HL-60/S4 (cell line): ENCODE results near the gene GRID1.

Source experiments
- in situ Hi-C: fragments of 300-500 bp; cut with MboI; formaldehyde crosslinking; loops from 2 replicates; pipeline ENCODE4 v1.14.3; 2022; ENCODE audit warnings: low sequenced_read_pairs

GRID1 gene

GRCh38 chr10:85795460-85795859, 571.1 kb downstream of the GRID1 start:
- in situ Hi-C loops, result no loop called here

GRCh38 chr10:85794553-85794952, 572.0 kb downstream of the GRID1 start:
- in situ Hi-C loops, result no loop called here

GRCh38 chr10:85792533-85792858, 574.1 kb downstream of the GRID1 start:
- in situ Hi-C loops, result no loop called here

GRCh38 chr10:85791818-85792532, 574.6 kb downstream of the GRID1 start:
- in situ Hi-C loops, result no loop called here

DNA sequence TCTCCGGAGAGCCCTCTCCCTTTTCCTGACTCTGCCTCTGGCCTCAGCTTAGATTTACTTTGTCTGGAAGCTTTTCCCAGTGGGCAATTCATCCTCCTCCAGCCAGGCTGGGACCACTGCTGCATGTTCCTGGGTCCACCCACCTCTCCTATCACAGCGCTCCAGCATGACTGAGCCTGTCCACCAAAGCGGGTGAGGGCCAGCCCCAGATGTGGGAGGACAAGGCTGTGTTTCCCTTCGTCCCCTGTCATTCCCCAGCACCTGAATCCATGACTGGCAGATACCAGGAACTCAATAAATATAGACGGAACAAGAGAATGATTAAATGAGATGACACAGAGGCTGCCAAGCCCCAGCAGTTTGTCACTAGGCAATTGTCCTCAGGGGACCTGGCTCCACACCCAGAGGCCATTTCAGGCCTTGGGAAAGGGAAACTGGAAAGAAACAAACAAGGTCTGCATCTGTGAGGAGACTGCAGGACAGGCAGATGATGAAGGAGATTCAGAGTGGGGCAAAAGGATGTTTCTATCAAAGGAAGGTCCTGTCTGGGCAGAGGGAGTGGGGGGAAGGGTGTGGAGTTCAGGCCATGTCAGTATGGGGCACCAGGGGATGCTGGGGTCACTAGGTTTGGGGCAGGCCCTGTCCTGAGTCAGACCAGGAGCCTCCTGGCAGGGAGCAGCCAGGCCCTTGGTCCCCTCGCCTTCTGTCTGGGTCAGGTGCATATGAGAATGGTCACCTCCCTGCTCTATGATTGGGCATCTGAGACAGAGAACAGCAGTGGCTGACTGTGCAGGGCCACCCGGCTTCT, 576.4 kb downstream of the GRID1 start:
- in situ Hi-C loops, result no loop called here

DNA sequence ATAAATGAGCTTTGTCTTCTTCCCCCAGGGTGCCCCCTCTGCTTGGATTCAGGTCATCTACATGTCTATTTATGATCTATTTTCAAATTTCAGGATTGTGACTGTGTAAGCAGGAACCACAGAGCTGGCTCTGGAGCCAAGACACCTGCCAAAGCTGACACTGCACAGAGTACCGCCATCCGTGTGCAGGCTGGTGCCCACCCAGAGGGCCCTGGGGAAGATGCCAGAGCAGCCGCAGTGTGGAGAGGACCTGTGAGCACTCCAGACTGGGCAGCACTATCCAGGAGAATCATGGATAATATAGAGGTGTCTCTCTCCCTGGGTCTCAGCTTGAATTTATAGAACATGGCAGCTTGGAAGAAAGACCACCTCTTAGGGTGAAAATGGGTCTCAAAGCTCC, 577.5 kb downstream of the GRID1 start:
- in situ Hi-C loops, result no loop called here

GRCh38 chr10:85788570-85788969, 578.0 kb downstream of the GRID1 start:
- in situ Hi-C loops, result no loop called here

DNA sequence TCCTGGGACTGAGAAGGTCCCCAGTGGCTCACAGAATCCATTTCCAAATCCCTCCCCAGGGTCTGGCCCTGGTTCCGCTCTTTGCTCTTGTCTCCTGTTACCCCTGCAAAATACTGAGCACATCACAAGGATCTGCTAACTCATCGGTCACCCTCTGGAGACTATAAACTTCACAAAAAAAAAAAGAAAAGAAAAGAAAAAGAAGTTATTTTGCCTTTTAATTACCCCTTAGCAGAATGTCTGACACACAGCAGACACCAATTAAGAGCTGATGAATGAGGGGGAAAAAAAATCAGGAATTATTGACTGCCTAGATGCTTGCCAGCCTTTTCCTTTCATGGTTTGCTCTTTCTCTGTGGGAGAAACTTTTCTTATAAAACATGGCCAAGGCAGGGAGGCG, 578.7 kb downstream of the GRID1 start:
- in situ Hi-C loops, result no loop called here

- in situ Hi-C loops, result no loop called here
Measured at GRCh38 chr10:85787393-85787792, 579.2 kb downstream of the GRID1 start.

DNA sequence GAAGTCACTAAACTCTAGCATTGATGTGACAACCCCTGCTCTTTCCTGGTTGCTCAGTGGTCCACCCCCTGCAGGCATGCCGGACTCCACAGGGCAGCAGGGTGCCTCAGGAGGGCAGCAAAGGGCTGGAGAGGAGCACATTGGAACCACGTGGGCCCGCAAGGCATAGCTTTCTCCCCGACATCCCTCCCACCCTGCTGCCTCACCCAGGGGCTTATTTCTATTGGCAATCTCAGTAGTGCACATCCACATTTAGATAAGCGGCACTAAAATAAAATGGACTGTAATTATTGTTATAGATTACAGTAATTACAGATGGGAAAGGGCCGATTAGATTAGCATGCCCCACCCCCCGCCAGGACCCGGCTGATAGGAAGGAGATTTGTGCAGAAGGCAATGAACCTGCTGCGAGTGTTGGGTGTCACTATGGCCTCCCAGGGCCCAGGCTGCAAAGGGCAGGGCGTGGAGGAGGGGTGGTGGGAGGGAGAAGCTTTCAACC, 580.1 kb downstream of the GRID1 start:
- in situ Hi-C loops, result no loop called here

DNA sequence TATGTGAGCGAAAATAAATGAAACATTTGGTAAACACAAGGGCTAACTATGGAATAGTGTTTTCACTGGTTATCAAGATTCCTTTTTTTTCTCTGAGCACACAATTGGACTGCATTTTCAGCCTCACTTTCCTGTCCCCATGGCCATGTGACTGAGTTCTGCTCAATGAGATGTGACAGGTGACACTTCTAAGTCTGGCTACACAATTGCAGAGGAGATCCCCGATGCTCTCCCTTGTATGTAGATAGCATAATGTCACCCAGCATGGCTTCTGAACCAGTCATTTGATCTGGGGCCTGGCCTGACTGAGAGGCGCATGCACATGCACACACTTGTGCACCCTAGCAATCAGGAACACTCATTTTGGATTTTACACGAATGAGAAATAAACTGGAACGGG, 581.8 kb downstream of the GRID1 start:
- in situ Hi-C loops, result no loop called here

DNA sequence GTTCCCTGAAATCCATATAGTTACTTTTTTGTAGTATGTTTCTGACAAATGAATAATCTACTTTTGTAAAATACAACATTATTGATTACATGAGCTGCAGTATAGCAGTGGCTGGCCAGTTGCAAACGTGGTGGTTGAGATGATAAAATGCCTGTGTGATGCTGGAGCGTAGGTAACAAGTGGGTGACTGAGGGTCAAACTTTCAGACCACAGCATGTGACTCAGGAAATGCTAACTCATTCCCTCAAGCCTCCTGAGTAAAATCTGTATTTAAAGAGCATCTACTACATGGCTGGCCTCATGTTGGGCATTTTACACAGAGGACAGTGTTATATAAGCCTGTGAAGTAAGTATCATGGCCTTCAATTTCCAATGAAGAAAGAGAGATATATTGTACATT, 585.2 kb downstream of the GRID1 start:
- in situ Hi-C loops, result no loop called here

GRCh38 chr10:85778074-85778473, 588.5 kb downstream of the GRID1 start:
- in situ Hi-C loops, result no loop called here

DNA sequence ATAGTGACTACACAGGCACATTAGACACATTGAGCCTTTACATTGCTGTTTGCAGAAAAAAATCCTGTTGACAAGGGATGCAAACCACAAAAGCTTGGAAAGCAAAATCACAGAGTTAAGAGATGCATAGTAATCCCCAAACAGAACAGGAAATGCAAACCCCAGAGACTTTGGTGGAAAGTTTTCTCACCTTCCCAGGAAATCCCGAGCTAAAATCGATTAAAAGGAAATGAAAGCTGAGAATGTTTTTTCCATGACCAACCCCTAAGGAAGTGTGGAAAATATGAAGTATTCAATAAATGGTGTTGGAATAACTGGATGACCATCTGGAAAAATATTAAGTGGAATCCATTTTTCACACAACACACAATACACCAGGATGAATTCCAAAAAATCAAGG, 598.7 kb downstream of the GRID1 start:
- in situ Hi-C loops, result no loop called here

DNA sequence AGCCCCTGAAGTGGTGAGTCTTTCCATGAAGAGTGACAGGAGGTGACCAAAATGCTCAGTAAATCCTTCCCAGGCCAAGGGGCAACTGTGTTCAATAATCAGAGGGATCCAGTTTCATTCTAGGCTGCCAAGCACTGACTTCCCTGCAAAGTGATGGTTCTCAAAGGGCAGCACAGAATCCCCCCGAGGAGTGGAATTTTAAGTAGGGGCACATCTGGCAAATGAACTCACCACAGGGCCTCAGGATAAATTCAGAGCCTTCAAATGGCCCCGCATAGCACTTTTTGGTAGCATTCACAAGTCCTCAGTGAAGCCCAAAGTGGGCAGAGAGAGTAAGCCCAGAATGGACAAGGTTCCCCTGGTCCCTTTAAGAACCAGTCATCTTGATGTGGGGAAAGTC, 602.5 kb downstream of the GRID1 start:
- in situ Hi-C loops, result no loop called here

GRCh38 chr10:85761906-85762445, 604.6 kb downstream of the GRID1 start:
- in situ Hi-C loops, result no loop called here

GRCh38 chr10:85741626-85742300, 624.8 kb downstream of the GRID1 start:
- in situ Hi-C loops, result no loop called here

- in situ Hi-C loops, result no loop called here
Measured at GRCh38 chr10:85735997-85736396, 630.6 kb downstream of the GRID1 start.

GRCh38 chr10:85734791-85735190, 631.8 kb downstream of the GRID1 start:
- in situ Hi-C loops, result no loop called here

GRCh38 chr10:85724215-85724614, 642.4 kb downstream of the GRID1 start:
- in situ Hi-C loops, result no loop called here

- in situ Hi-C loops, result no loop called here
Measured at GRCh38 chr10:85720931-85721590, 645.5 kb downstream of the GRID1 start.
